GM13977 (cell line): Measurements from ENCODE around the gene PACS1.

Source experiments
- DNase-seq: peaks from one replicate; pipeline ENCODE4 v3.0.0; 2012; ENCODE audit warnings: low spot score
- CTCF ChIP-seq: IDR thresholded peaks from 2 replicates; pipeline ENCODE4 v1.5.1; 2012; ENCODE audit warnings: mild to moderate bottlenecking, control low read depth; ENCODE audit not compliant: insufficient read depth; ENCODE audit errors: extremely low read depth, missing control alignments
- in situ Hi-C: fragments of 300-500 bp; cut with MboI; formaldehyde crosslinking; loops from one replicate; pipeline ENCODE4 v1.12.0; 2022; ENCODE audit warnings: low sequenced_read_pairs, low pct_unique_long_range_greater_than_20kb, mixed read lengths, inconsistent platforms; ENCODE audit not compliant: unreplicated experiment

The PACS1 gene

GRCh38 chr11:66100272-66101065 is 30.4 kb downstream of the PACS1 start:
- TF ChIP-seq CTCF, result no peak
- DNase-seq, result peak; percentile 51
- in situ Hi-C loops, result no loop called here

GRCh38 chr11:66101066-66101464 is 31.0 kb downstream of the PACS1 start:
- DNase-seq, result no peak
- TF ChIP-seq CTCF, result no peak
- in situ Hi-C loops, result no loop called here

- no peak for TF ChIP-seq CTCF
- DNase-seq, result no peak
- in situ Hi-C loops, result no loop called here
Observed at GRCh38 chr11:66104057-66104638, 34.1 kb downstream of the PACS1 start.

- in situ Hi-C loops, result no loop called here
- DNase-seq, result no peak
- TF ChIP-seq CTCF, result no peak
Observed at GRCh38 chr11:66106786-66107599, 36.9 kb downstream of the PACS1 start.

GRCh38 chr11:66107600-66108510 is 37.8 kb downstream of the PACS1 start:
- no peak for TF ChIP-seq CTCF
- in situ Hi-C loops, result no loop called here
- DNase-seq, result no peak

GRCh38 chr11:66109294-66109693 is 39.2 kb downstream of the PACS1 start:
- in situ Hi-C loops, result no loop called here
- no peak for TF ChIP-seq CTCF
- DNase-seq, result no peak
